ENCODE measurements around the gene CAPRIN1.

- TF ChIP-seq CBX2 (IDR thresholded peaks at IDR 0.05; ENCODE audit: borderline replicate concordance, low read depth) (no peak), CTCF (IDR thresholded peaks at IDR 0.05) (no peak), USF2 (IDR thresholded peaks at IDR 0.05) (no peak), CHD4 (IDR thresholded peaks at IDR 0.05; ENCODE audit: borderline replicate concordance) (no peak), EP300 (IDR thresholded peaks at IDR 0.05) (no peak), PHF8 (IDR thresholded peaks at IDR 0.05; ENCODE audit: borderline replicate concordance, low read depth) (no peak), KDM1A (IDR thresholded peaks at IDR 0.05; ENCODE audit: low read depth) (no peak), ELK1 (IDR thresholded peaks at IDR 0.05; ENCODE audit: low read depth, low read length) (no peak), POLR2A (IDR thresholded peaks at IDR 0.05; ENCODE audit: low read length) (no peak), HDAC2 (IDR thresholded peaks at IDR 0.05) (no peak), BCL3 (IDR thresholded peaks at IDR 0.05) (no peak), E2F6 (IDR thresholded peaks at IDR 0.05; ENCODE audit: borderline replicate concordance, low read depth) (no peak), SMC3 (IDR thresholded peaks at IDR 0.05) (no peak), ZNF302 (CRISPR knock-in tag; IDR thresholded peaks at IDR 0.05) (no peak)
These were observed 99.1 kb downstream of the CAPRIN1 start for GRCh38 chr11:34150494-34151151.
